ENCODE data around the gene USP13.
"Not testable (repeated sequence)": the region's sequence is repeated elsewhere in the genome, so short reads cannot be mapped to it uniquely, and the experiment has no call there.

The USP13 gene

DNA sequence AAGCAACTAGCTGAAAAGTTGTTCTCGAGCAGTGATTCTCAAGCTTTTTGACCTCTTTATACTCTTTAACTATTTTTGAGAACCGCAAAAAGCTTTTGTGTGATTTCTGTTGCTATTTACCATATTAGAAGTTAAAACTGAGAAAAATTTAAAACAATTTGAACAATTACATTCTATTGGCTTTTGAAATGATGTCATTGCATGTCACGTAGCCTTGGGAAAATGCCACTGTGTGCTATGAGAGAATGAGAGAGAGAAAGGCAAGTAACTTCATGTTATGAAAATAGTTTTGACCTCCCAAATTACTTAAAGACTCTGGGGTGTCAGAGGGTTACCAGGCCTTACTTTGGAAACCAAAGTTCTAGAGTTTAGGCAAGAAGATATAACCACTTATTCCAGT, 8.0 kb downstream of the USP13 start:
- no peak for DNase-seq

DNA sequence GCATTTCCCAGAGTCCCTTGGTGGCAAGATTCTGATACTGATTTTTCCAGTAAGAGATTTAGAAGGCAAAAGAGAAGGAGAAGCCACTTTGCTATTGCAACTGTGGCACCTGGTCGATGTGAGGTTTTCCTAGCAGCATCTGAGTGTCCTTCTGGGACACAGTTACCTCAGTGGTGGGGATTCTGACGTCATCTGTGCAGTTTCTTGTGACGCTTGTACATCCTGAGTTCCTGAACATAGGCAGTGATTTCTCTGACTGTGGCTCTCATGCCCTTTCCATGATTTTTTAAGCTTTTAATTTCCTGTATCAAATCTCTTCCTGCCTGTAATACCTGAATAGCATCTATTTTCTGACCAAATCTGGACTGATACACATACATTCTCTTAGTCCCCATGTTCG, 8.9 kb downstream of the USP13 start:
- no peak for DNase-seq

DNA sequence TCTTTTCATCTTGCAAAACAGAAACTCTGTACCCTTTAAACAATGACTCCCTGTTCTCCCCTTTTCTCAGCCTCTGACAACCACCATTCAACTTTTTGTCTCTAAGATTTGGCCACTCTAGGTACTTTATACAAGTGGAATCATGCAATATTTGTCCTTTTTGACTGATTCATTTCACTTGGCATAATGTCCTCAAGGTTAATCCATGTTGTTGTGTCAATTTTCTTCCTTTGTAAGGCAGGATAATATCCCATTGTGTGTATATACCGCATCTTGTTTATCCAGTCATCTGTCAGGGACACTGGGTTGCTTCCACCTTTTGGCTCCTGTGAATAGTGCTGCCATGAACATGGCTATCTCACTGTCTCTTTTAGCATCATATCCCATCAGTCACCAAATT, 10.3 kb downstream of the USP13 start:
- no peak for DNase-seq

DNA sequence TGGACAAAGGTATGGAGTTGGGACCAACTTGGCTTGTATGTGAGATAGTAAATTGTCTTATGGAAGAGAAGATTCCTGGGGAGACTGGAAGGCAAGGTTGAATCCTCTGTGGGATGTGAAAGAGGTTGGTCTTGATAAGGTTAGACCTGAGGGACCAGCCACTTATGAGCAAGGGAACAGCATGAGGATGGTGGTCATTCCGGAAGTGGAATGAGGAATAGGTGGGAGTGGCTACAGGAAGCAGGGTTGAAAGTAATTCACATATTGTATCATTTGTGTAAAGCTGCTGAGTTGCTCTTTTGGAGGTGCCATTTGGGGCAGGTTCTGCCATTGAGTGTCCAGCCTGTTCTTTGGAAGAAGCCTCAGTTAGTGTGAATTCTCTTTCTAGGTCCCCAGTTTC, 13.2 kb downstream of the USP13 start:
- no peak for DNase-seq

GRCh38 chr3:179666436-179667035, 13.7 kb downstream of the USP13 start:
- DNase-seq: no peak

DNA sequence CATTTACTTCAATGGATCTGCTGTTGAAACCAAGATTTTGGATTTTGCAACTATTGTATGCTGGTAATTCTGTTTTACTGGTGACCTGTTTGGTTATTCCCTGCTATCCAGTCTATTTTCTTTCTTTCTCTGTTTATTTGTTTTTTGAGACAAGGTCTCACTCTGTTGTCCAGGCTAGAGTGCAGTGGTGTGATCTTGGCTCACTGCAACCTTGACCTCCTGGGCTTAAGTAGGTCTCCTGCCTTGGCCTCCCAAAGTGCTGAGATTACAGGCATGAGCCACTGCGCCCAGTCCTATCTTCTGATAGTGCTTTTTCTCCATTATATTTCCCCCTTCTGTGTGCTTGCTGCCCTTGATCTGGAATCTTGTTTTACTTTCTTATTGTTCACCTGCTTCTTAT, 15.6 kb downstream of the USP13 start:
- no peak for DNase-seq

GRCh38 chr3:179670311-179670710, 17.5 kb downstream of the USP13 start:
- no peak for DNase-seq

GRCh38 chr3:179671309-179671708, 18.5 kb downstream of the USP13 start:
- no peak for DNase-seq

- DNase-seq: no peak
Measured at GRCh38 chr3:179671747-179672242, 19.0 kb downstream of the USP13 start.

GRCh38 chr3:179672918-179673317, 20.1 kb downstream of the USP13 start:
- DNase-seq: no peak

GRCh38 chr3:179673523-179673922, 20.7 kb downstream of the USP13 start:
- DNase-seq: no peak

GRCh38 chr3:179676081-179676480, 23.2 kb downstream of the USP13 start:
- DNase-seq: no peak

GRCh38 chr3:179677884-179678283, 25.0 kb downstream of the USP13 start:
- no peak for DNase-seq

DNA sequence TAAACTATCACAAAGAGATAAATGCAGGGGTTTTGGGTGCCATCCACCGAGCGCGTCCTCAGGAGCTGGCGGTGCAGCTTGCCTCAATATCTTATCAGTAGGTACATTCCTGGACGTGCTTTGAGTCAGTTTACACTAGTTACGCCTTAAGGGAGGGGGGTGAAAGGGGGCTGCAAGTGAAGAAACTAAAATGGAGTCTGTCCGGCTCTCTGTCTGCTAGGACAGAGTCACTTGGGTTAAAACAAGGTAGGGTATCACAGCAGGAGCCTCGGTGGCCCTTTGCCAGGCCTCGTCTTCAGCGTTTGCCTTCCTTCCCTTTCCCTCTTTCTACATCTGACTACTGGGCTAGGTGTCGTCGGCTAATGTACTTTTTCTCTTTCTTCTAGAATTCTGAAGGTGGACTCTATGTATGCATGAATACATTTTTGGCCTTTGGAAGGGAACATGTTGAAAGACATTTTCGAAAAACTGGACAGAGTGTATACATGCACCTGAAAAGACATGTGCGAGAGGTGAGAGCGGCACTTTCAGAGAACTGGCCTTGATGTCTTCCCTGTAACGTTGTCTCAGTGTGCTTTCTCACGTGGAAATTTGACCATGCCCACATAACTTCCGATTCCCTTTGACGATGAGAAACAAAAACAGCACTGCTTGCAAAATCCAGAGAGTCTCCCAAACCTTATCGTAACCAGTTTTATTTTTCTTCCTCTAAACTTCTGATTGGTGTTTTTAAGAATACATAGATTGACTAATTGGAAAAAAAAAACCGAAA, 28.8 kb downstream of the USP13 start:
- DNase-seq: no peak

DNA sequence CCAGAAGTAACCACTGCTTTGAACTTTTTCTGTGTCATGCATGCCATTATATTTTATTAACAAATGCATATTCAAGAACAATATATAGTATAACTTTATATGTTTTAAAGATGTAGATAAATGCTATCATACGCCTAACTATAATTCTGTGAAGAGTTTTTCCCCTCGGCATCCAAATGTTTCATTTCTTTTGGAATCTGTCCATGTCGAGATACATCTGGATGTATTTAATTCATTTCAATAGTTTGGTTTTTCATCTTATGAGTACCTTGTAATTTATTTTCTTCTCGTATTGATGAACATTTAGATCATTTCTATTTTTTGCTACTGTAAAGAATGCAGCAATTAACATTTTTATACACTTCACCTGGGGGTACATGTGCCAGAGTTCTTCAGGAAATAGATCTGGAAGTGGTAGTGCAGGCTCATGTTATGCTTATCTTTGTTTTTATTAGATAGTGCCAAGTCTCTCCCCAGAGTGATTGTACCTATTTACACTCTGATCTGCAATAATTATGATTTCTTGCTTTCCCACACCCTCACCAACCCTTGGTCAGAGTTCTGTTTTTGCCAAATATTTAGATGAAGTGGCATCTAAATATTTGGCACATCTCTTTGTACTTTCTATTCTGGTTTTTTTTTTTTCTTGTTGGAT, 29.7 kb downstream of the USP13 start:
- DNase-seq: no peak

DNA sequence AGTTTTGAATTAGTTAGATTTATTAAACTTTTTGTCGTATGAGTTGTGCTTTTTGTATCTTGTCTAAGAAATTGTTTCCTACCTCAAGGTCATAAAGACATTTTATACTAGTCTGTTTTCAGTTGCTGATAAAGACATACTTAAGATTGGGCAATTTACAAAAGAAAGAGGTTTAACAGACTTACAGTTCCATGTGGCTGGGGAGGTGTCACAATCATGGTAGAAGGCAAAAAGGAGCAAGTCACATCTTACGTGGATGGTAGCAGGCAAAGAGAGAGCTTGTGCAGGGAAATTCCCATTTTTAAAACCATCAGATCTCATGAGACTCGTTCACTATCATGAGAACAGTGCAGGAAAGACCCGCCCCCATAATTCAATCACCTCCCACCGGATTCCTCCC, 30.4 kb downstream of the USP13 start:
- DNase-seq: not testable (repeated sequence)

- DNase-seq: peak; percentile 25
Measured at GRCh38 chr3:179687967-179688535, 35.2 kb downstream of the USP13 start.

DNA sequence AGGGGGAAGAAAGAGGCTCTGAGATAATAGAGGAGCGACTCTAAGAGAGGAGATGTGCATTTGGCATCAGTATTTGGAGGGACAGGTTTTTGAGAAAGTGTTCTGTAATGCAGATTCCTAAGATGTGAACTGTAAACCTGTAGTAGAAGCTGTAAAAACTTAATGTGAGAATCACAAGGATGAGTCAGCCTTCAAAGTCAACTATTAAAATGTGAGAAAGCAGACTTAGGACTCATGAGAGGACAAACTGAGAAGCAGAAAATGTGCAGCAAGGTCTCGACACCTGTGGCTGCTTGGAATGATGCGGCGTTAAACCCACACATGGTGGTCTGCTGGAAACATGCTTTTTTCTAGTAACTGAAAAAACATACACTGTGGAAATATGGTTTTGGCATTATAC, 36.0 kb downstream of the USP13 start:
- no peak for DNase-seq

DNA sequence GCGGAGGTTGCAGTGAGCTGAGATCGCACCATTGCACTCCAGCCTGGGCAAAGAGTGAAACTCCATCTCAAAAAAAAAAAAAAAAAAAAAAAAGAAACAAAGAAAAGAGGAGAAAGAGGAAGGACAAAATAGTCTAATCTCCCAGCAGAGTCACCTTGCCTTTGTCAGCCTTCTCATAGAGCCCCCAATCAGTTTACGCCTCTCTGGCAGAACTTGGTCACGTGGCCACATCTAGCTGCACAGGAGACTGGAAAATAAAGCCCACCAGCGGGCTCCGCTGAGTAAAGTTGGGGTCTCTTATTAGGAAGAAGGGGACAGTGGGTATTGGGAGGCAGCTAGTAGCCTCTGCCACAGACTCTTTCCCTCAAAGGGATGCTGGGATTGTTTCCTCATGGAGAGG, 41.9 kb downstream of the USP13 start:
- DNase-seq: no peak

DNA sequence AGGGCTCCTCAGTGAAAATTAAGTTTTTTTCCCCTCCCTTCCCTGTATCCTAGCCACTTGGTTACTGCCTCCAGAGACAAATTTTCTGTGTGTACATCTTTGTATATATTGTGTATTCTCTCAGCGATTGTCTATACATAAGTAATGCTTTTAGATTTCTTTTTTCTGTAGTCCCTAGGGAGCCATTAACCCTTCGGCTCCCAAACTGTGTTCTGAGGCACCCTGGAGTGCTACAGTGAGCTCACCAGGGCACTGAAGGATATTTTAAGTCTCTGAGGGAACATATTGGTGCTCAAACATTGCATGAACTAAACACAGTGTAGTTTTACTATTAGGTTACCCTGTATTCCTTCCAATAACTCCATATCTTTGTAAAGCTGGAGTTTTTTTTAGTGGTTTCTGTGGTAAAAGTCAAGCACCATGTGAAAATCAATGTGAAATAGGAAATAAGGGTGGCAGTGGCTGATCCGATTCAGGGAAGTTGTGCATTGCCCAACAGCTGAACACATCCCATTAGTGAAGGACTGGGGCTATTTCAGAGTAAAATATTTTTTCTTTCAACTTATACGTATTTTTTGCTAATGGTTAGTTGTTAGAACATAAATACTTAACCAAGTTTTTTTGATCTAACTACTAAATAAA, 43.0 kb downstream of the USP13 start:
- peak; percentile 91 for DNase-seq

DNA sequence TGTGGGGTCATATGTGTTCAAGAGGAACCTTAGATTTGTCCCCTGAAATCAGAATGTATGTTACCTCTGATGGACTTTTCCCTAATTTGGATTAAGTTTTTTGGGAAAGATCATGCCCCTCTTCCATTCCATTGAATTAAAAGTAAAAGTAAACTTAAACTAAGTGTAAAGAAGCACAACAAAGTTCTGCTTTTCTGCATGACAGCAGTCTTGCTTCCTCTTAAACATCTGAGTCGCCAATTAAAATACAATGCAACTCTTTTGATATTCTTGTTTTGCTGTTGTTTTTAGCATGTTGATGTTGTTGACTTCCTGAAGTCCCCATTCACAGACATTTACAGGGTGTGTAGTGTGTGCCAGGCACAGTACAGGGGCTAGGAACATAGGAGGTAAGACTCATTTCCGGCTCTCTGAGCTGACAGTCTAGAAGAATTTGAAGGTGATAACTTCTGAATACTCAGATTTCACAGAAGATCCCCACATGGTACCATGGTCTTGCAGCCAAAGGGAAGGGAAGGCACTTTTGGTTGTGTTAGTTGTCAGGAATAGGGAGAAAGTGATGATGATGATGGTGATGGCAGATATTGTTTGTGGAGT, 45.0 kb downstream of the USP13 start:
- DNase-seq: peak; percentile 51

DNA sequence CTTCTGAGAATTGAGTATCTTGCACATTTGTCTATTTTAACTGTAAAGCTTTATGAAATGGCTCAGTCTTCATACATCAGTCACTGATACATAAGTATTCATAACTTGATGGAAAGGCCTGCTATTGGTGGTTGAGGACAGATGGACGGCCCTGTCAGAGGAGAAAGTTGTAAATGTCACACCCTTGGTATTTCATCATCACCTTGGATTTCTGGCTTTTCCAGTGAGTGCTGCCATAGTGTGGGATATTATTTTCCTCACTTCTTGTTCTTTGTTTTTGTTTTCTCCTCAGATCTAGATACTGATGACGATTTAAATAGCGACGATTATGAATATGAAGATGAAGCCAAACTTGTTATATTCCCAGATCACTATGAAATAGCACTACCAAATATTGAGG, 47.9 kb downstream of the USP13 start:
- no peak for DNase-seq

All from inflammatory macrophage treated with lipopolysaccharide for 4 hours (primary cell).